ENCODE results near the gene PDE5A.

The PDE5A gene

GRCh38 chr4:119604266-119604665 is 24.3 kb downstream of the PDE5A start:
- H3K27me3 Mint-ChIP-seq (ENCODE audit: low read depth, poor library complexity), result no peaks in the 10 kb centered on the region
- no peak for DNase-seq
- H3K9me3 Mint-ChIP-seq, result peaks cover 7% of the 10 kb centered on the region
- no peak overlapping the region for H3K4me3 Mint-ChIP-seq
- H3K36me3 Mint-ChIP-seq (ENCODE audit: low read depth), result peaks cover 33% of the 10 kb centered on the region
- no peak overlapping the region for H3K27ac Mint-ChIP-seq
- TF ChIP-seq CTCF (IDR thresholded peaks at IDR 0.05), result no peak
- H3K4me1 Mint-ChIP-seq, result no peaks in the 10 kb centered on the region

DNA sequence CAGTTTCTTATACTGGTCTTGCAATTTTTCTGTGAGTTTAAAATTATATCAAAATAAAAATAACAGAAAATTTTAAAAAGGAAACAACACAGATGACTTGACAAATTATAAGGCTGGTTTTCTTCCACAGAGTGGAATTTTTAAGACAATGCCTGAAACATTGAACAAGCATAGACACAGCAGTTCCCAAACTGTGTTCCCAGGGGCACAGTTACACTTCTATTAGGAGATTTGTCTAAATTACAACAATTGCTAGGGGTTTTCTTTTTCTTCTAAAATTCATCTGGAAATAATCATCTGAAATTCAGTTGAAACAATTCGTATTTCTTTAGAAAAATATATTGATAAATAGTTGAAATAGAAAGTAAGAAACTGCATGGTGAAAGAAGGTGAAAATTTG is 26.2 kb downstream of the PDE5A start:
- no peaks in the 10 kb centered on the region for H3K27me3 Mint-ChIP-seq (ENCODE audit: low read depth, poor library complexity)
- TF ChIP-seq CTCF (IDR thresholded peaks at IDR 0.05), result no peak
- DNase-seq, result no peak
- H3K9me3 Mint-ChIP-seq, result peaks cover 18% of the 10 kb centered on the region
- no peak overlapping the region for H3K27ac Mint-ChIP-seq
- no peaks in the 10 kb centered on the region for H3K4me1 Mint-ChIP-seq
- H3K4me3 Mint-ChIP-seq, result no peak overlapping the region
- H3K36me3 Mint-ChIP-seq (ENCODE audit: low read depth), result peaks cover 46% of the 10 kb centered on the region

- no peak for DNase-seq
- H3K9me3 Mint-ChIP-seq, result peaks cover 18% of the 10 kb centered on the region
- no peak for TF ChIP-seq CTCF (IDR thresholded peaks at IDR 0.05)
Observed at GRCh38 chr4:119598521-119598920, 30.1 kb downstream of the PDE5A start.

DNA sequence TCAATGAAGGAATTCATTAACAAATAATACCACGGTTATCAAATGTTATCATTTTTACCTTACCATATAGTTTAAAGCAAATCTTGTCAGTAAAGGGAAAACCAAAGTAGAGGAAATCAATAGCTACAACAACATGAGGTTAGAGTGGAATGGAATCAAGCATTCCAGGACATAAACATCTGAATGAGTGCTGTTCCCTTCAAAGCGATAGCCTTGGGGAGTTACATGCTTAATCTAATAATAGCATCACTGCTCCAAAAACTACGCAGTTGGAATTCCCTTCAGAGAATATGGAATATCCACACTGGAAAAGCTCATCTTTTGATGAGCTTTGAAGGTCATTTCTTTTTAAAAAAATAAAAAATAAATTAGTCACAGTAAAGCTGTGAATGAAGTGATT is 31.2 kb downstream of the PDE5A start:
- H3K36me3 Mint-ChIP-seq (ENCODE audit: low read depth), result peaks cover 30% of the 10 kb centered on the region
- no peaks in the 10 kb centered on the region for H3K4me1 Mint-ChIP-seq
- no peak for TF ChIP-seq CTCF (IDR thresholded peaks at IDR 0.05)
- no peak overlapping the region for H3K4me3 Mint-ChIP-seq
- no peak overlapping the region for H3K27ac Mint-ChIP-seq
- DNase-seq, result no peak
- no peaks in the 10 kb centered on the region for H3K27me3 Mint-ChIP-seq (ENCODE audit: low read depth, poor library complexity)
- H3K9me3 Mint-ChIP-seq, result peaks cover 18% of the 10 kb centered on the region

More at GRCh38 chr4:119598521-119598920, 30.1 kb downstream of the PDE5A start:
- H3K27ac Mint-ChIP-seq, result no peak overlapping the region
- H3K36me3 Mint-ChIP-seq (ENCODE audit: low read depth), result peaks cover 25% of the 10 kb centered on the region
- no peaks in the 10 kb centered on the region for H3K27me3 Mint-ChIP-seq (ENCODE audit: low read depth, poor library complexity)
- H3K4me1 Mint-ChIP-seq, result no peaks in the 10 kb centered on the region
- H3K4me3 Mint-ChIP-seq, result no peak overlapping the region

- H3K36me3 Mint-ChIP-seq (ENCODE audit: low read depth), result peaks cover 18% of the 10 kb centered on the region
Observed at GRCh38 chr4:119593698-119594097, 34.9 kb downstream of the PDE5A start.

More at GRCh38 chr4:119593698-119594097, 34.9 kb downstream of the PDE5A start:
- Mint-ChIP-seq H3K27me3 (ENCODE audit: low read depth, poor library complexity) (no peaks in the 10 kb centered on the region), H3K4me3 (no peak overlapping the region), H3K9me3 (peaks cover 6% of the 10 kb centered on the region), H3K4me1 (no peaks in the 10 kb centered on the region), H3K27ac (no peak overlapping the region)
- no peak for DNase-seq
- TF ChIP-seq CTCF (IDR thresholded peaks at IDR 0.05), result no peak

Measured in nephron progenitor cell (in vitro differentiated cells).